ENCODE measurements around the gene U2SURP.
"Not testable (repeated sequence)": the region's sequence is repeated elsewhere in the genome, so short reads cannot be mapped to it uniquely, and the experiment has no call there.

The U2SURP gene

DNA sequence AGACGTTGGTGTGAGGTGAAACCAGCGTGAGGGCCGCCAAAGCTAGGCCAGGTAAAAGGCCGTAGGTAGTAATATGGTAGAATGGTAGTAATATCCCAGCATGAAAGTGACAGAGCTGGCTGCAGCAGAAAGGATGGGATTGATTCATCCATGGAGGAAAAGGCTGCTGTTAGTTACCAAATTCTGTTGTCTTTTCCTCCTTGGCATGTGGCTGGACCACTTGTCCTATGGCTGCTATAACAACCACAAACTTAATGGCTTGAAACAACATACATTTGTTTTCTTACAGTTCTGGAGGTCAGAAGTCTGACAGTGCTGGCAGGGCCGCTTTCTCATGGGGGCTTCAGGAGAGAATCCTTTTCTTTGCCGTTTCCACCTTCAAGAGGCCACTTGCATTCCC is 70.4 kb downstream of the U2SURP start:
- no peak for DNase-seq (ENCODE audit: low spot score)

DNA sequence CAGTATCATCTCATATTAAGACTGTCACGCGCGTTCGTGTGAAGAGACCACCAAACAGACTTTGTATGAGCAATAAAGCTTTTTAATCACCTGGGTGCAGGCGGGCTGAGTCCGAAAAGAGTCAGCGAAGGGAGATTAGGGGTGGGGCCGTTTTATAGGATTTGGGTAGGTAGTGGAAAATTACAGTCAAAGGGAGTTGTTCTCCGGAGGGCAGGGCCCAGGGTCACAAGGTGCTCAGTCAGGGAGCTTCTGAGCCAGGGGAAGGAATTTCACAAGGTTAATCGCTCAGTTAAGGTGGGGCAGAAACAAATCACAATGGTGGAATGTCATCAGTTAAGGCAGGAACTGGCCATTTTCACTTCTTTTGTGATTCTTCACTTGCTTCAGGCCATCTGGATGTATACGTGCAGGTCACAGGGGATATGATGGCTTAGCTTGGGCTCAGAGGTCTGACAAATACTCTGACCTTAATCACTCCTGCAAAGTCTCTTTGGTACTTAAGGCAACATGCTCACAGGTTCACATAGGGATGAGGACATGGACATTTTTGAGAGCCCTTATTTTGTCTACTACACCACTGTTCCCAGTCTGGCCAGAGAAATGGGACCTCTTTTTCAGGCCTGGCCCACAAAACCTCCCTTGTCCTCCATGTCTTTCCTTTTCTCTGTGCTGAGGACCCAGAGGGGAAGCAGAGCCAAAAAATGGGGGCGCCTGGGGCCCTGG is 71.1 kb downstream of the U2SURP start:
- DNase-seq (ENCODE audit: low spot score): not testable (repeated sequence)

DNA sequence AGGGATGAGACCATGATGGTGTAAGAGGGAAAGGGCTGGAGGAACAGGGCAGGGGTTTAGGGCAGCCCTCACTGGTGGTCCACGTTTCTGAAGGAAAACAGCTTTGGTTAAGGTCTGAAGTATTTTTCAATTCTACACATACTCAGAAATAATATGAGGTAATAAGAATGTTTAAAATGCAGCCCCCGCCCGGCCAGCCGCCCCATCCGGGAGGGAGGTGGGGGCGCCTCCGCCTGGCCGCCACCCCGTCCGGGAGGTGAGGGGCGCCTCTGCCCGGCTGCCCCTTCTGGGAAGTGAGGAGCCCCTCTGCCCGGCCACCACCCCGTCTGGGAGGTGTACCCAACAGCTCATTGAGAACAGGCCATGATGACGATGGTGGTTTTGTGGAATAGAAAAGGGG is 72.2 kb downstream of the U2SURP start:
- not testable (repeated sequence) for DNase-seq (ENCODE audit: low spot score)

DNA sequence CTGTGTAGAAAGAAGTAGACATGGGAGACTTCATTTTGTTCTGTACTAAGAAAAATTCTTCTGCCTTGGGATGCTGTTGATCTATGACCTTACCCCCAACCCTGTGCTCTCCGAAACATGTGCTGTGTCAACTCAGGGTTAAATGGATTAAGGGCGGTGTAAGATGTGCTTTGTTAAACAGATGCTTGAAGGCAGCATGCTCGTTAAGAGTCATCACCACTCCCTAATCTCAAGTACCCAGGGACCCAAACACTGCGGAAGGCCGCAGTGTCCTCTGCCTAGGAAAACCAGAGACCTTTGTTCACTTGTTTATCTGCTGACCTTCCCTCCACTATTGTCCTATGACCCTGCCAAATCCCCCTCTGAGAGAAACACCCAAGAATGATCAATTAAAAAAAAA is 72.6 kb downstream of the U2SURP start:
- not testable (repeated sequence) for DNase-seq (ENCODE audit: low spot score)

DNA sequence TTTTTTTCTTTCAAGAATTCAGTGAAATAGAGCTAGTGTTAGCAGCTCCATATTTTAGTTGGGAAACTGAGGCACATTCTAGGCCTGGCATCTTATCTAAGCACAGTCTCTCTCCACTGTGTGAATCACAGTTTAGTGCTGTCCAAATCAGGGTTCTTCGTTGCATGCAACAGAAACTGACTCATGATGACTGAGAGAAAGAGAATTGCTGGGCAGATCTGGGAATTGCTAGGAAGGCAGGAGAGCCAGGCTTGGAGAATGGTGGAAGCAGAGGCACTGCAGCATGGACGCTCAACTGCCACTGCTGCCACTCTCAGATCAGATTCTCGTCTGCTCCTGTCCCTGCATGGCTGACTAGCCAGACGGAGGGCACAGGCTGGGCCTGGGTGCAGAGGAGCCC is 77.5 kb downstream of the U2SURP start:
- no peak for DNase-seq (ENCODE audit: low spot score)

DNA sequence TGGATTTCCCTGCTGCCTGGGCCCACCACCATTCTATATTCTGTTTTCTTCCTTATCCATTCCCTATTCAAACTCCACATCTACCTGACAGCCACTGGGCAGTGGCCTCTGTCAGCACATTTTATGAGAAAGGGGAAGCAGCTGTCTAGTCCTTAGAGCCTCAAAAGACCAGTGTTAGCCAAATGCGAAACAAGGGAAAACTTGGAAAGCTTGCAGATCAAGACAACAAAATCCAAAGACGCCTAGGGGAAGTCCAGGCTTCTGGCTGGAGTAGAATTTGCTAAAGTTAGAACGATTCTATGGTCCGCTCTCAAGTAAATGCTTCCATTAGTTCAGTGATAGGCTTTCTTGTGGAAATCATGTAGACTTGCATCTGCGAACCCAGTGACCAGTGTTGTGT is 78.8 kb downstream of the U2SURP start:
- DNase-seq (ENCODE audit: low spot score): no peak

DNA sequence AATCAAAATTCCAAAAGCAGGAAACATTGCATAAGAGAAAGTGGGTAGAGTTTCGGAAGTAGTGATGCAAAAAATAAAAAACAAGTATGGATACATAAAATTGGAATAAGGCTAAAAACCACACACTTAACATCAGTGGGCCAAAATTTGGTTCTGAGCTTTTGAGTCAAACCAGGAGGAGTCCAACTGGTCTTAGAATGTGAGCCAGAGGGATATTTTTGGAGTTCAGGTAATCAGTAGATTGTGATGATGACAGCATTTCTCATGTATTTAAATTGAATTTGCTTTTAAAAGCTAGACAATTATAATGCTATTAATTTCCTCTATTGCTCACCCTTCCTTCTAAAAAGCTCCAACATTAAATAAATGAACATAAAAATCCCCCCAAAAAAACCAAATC is 80.0 kb downstream of the U2SURP start:
- no peak for DNase-seq (ENCODE audit: low spot score)

DNA sequence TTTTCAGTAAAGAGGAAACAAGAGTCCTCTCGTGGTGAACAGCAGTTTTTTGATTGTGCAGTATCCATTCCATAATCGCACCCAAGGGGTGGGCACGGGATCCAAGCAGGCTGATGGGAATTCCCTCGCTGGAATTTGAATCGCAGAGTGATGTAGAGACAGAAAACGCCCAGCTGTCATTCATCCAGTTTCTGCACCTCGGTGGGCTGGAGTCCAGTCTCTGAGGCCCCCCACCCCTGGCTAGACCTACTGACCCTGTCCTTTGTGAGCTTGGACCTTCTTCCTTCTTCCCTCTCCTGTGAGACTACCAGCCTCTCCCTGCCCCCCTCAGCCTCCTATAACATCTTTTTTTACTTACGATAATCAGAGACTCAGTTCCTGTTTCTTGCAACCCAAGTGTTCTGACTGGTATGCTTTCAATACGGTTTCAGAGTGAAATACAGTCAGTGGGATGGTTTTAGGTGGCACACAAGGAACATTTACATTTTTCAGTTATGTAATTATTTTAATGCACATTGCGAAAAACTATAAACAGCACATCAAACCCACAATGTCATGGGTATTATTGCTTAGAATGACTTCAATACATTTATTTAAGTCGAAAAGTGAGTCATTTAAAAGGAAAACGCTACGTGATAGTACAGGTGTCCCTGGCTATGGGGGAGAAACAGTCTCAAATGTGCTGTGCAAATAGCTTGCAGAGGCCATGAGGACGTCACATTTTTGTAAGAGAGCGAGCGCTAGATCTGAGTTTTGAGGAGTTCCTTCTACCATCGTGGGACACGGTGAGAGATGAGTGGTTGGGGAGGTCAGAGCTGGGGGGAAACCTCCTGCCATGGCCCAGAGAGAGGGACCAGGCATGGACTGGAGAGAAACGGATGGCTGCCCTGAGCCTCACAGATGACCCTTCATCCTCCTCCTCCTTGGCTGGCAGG is 80.7 kb downstream of the U2SURP start:
- no peak for DNase-seq (ENCODE audit: low spot score)

DNA sequence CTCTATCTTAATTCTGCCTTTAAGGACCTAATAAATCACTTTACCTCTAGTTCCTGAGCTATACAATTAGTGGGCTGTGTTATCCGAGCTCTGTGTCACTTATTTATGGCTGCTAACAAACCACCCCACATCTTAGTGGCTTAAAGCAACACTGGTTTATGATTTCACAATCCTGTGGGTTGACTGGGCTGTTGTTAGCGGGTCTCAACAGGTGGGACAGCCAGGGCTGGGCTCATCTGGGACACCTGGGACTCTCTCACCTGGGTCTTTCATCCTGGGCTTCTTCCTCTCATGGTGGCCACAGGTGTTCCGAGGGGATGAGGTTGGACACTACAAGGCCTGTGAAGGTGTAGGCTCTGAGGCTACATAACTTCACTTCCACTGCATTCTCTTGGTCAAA is 82.4 kb downstream of the U2SURP start:
- DNase-seq (ENCODE audit: low spot score): no peak

DNA sequence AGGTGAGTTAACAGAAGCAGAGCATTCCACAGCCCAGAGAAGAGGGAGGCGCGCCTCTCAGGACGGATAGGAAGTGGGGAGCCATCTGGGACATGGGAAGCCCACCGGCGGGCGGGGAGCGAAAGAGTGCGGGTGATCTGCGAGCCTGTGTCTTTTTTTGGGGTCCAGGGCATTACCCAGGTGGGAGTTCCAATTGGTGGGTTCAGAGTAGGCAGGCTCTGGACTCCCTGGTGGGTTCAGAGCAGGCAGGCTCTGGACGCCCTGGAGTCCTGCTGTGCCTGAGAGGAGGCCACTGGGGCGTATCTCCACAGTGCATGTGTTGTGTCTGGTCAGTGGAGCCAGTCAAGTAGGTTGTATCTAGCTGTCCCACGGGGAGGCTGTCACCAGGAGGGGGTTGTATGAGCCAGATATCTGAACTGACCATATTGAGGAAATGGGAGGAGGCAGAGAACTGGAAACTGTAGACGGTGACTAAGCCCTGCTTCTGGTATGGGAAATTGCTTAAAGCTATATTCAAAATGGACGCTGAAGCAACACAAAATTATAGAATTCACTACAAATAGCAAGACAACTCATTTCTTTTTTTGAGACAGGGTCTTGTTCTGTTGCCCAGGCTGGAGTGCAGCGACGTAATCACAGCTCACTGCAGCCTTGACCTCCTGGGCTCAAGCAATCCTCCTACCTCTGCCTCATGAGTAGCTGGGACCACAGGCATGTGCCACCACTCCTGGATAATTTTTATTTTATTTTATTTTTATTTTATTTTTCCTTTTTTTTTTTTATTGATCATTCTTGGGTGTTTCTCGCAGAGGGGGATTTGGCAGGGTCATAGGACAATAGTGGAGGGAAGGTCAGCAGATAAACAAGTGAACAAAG is 83.7 kb downstream of the U2SURP start:
- DNase-seq (ENCODE audit: low spot score): no peak

DNA sequence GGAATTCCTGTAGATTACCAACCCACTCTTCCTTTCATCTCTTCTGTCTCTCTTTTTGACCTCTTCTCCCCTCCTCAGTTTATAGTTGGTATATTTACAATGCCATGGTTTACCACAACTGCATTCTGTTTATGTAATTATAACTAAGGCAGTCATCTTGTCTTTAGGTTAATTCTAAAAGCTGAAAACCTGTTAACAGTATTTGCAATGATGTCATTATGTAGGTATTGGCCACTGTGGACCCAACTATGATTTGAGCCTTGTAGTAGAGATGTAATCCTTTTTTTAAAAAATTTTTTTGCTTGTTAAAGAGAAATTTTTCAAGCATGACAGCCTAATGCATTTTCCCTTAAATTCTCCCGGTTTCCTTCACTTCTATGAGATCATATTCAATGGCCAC is 87.5 kb downstream of the U2SURP start:
- no peak for DNase-seq (ENCODE audit: low spot score)

DNA sequence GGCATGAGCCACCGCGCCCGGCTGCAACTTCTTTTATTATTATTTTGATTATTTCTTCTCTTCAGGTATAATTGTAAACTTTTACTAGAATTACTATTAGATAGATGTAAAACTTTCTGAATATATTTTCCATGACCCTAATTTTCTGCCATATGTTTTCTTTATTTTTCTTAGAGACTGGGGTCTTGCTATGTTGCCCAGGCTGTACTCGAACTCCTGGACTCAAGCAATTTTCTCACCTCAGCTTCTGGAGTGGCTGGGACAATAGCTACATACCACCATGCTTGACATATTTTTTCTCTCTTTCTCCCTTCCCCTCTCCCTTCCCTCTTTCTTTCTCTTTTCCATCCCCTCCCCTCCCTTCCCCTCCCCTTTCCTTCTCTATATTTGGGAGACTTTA is 88.6 kb downstream of the U2SURP start:
- no peak for DNase-seq (ENCODE audit: low spot score)

DNA sequence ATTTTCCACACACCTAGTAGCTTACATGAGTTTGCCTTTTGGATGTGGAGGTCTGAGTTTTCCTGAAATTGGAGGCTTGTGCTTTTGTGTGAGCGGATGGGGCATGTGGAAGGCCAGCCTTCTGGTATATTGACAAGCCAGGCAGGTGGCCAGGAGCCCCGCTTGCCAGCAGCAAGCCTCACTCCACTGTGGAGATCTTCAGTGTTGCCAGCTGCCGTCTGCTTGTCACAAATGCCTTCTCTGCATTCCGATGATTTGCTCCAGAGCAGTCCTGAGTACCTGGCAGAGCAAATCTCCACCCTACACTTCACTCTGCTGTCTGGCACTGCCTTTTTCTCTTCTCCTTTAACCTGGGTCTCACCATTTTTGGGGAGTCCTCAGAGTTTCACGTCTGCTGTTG is 89.1 kb downstream of the U2SURP start:
- no peak for DNase-seq (ENCODE audit: low spot score)

DNA sequence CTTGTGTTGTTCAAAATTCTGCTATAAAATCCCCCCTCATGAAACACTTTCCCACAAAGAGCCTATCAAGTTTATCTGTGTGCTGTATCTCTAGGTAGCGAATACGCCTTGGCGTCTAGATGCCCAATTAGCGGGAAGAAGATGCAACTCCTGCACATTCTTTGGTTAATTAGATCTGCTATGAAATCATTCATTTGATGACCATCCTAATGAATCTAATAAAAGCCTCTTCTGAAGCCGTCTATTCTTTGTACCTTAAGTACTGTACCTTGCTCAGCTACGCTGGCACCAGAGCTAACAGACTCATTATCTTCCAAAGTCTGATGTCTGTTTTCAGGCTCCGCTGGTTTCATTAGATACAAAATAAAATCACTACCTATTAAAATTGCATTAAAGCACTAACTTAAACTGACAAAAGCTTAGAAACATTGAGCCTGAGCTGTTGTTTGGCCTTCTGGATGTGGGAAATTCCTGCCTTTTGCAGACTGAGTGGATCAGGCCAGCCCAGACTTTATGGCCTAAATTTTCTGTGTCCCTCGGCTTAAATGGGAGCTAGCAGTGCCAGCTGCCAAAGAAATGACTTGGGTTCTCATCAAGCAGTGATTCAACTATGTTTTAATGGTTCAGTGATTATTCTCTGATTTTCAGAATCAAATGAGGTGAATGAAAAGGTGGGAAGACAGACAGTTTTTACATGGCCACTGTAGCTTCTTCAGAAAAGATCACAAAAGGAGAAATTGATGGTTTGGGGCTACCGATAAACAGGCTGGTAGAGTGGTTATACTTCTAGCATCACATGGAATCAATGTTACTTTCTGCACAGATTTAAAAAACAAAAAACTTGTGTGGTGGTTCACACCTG is 89.8 kb downstream of the U2SURP start:
- no peak for DNase-seq (ENCODE audit: low spot score)

DNA sequence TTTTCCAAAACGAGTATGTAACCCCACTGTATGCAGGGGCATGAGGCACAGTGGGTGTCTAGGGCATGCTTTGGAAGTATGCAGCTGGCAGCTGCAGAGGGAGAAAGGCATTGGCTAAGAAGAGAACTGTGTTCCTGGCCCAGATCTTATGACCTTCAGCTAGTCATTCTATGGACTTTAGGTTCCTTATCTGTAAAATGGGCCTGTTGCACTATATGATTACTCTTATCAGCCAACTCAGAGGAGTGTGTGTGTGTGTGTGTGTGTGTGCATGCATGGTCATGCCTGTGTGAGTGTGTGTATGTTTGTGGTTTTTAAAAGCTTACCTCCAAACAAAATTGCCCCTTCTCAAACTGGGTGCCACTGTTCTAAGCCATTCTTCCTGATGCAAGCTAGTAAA is 90.8 kb downstream of the U2SURP start:
- no peak for DNase-seq (ENCODE audit: low spot score)

DNA sequence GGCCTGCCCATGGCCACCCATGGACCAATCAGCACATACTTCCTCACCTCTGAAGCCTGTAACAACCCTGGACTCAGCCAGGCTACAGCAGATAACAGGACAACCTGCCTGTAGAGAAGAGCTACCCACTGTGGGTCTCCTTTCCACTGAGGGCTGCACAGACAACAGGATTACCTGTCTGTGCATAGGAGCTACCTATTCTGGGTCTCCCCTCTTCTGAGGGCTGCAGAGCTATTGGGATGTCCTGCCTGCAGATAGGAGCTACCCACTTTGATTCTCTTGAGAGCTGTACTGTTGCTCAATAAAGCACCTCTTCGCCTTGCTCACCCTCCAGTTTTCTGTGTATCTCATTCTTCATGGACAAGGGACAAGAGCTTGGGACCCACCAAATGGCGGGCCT is 94.4 kb downstream of the U2SURP start:
- no peak for DNase-seq (ENCODE audit: low spot score)

DNA sequence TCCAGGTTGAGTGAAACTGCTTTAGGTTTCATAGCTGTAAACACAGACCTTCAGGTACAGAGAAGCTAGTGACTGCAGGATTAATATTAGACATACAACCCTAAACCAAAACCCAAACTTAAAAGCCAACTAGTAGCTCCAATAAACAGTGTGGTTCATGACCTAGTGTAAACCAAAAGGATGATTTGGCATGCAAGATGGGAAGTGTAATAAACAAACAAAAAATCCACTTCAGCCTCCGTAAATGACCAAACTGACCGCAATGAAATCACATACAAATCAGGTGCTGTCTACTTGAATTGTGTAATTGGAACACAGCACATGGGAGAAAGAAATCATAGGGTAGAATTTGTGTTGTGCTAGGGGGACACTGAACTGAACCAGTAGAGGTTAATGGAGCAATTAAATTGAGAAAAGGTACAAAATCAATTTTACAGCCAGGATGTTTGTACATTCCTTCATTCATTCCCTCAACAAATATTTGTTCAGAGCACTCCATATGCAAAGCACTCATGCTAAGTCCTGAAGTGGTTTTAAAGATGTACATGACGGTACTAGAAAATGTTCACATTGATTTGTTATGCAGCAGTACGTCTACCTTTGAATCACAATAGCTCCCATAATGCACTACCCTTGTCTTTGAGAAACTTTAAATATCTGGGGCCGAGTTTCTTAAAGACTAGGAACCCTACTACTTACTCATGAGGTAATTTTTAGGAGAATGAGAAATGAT is 96.8 kb downstream of the U2SURP start:
- DNase-seq (ENCODE audit: low spot score): no peak

DNA sequence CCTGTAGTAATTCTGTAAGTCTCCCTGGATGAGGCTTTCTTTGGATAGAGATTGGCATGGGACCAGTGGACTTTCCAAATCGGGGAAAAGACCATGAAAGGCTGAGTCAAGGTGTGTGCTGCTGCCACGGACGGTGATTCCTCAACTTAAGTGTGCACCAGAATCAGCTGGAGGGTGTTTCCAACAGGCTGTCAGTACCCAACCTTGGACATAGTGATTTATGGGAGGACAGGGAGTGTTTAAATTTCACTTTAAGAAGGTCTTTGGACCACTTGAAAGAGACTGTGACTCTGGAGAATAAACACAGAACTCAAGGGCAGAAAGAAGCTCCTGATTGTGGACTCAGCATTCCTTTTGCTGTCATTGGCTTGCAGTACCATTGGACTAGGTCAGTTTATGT is 97.8 kb downstream of the U2SURP start:
- no peak for DNase-seq (ENCODE audit: low spot score)

DNA sequence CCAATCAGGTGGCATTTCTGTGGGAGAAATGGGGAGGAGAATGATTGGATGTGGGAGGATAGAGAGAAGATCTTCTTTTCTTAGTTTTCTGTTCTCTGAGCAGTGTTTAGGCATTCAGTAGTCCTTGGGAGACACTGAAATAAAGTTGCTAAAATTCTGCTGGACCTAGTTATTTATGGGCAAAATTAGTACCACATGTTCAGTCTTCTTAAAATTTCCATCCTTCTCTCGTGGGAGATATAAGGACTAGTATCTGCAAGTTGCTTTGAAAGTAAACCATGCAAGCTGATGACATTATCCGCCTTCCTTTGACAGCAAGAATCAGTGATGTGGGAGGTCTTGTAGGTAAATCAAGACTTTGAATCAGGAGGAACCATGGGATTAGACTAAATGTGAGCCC is 98.3 kb downstream of the U2SURP start:
- DNase-seq (ENCODE audit: low spot score): no peak

DNA sequence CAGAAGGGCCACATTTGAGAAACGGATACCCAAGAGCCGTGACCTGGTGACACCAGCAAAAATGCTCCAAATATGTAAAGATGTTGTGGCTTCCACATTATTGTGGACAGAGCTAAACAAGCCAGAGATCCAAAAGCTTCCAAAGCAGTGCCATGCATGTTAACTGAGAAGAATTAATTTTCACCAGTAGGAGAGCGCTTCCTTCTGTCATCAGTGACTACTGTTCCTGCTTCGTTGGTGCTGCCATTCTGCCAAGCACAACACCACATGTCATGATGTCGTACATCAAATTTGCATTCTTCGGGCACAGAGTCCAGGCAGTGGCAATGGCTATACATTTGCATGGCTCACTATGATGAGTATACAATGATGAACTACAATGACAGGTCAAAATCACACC is 99.1 kb downstream of the U2SURP start:
- DNase-seq (ENCODE audit: low spot score): no peak

Data from HuH-7.5 (cell line).